Hematopoietic multipotent progenitor cell treated with erythropoietin and hydrocortisone succinate and interleukin-3 and kit ligand, for 17 days (in vitro differentiated cells): ENCODE data around the gene SGCE.
A peak's percentile ranks its signal among the peaks of the same experiment; 100 is the strongest.

Experiments
- DNase-seq: peaks from one replicate; pipeline ENCODE4 v3.0.0-alpha.2; 2015; ENCODE audit warnings: low spot score

SGCE gene

DNA sequence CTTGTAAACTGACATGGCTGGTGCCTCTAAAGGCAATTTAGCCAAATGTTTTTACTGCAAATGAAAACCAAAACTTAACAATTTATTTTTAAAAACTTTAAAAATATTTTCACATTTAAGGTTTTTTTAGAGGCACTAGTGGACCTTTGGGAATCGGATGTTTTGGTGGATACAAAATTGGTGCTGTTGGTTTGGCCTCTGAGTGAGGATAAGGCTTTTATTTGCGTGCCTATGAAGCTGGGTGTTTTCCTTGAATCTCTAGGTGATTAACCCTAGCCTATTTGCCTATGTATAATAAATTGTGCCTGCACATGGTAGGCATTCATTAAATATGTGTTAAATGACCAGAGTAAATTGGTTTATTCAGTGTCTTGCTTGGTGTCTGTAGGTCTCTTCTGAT lies 2.9 kb upstream of the SGCE start:
- no peak for DNase-seq

DNA sequence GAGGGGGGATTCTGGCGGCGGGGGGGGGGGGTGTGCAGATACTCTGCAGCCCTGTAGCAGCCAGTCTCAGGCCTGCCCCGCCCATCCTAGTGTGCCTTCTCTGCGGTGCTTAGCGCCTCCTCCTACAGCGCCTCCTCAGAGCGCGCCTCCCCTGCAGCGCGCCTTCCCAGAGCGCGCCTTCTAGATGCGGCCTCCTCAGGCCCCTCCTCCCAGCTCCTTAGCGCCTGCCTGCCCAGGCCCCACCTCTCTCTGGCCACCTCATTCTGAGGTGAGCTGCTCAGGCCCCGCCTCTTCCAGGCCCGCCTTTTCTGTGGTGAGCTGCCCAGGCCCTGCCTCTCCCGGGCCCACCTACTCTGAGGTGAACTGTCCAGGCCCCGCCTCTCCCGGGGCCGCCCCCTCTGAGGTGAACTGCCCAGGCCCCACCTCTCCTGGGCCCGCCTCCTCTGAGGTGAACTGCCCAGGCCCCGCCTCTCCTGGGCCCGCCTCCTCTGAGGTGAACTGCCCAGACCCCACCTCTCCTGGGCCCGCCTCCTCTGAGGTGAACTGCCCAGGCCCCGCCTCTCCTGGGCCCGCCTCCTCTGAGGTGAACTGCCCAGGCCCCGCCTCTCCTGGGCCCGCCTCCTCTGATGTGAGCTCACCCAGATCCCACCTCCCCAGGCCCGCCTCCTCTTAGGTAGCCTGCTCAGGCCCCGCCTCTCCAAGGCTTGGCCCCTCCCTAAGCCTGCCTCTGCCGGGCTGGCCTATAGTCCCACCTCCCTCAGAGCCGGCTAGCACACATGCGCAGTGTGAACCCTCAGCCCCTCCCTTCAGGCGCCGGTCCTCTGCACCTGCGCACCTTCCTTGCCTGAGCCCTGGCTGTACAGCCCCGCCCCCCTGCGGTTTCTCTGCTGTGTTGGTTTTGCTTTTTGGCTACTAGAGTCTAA lies 2.1 kb upstream of the SGCE start:
- peak; percentile 93 for DNase-seq

DNA sequence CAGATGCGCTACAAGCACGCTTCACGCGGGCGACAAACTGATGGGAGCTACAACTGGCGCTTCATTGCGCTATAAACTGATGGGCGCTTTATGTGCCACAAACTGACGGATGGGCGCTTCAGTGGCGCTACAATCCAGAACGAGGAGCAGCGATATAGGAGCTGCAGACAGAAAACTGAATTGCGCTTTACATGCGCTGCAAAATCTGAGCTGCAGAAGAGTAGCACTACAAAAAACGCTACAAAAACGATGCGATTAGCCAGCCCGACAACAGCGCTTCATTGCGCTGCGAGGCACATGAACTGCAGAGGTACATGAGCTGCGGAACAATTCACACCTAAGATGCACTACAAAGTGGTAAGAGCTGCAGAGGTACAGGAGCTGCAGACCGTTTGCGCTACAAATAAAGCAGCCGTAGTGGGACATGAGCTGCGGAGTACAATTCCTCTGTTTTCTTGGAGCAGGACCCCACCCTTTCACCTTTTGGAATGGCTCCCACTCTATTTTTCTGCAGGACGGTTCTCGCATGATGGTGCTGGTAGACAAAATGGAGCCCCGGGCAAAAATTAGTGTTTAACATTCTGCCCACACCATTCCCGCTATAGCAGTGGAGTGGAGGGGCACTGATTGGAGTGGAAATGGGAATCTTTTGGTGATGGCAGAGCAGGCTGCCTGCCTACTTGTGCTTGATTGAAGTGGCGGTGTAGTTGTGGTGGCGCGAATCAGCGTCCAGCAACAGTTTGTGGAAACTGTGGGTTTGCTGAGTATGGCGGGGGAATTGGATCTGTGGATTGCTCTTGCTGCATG lies 1.2 kb upstream of the SGCE start:
- DNase-seq: no peak

DNA sequence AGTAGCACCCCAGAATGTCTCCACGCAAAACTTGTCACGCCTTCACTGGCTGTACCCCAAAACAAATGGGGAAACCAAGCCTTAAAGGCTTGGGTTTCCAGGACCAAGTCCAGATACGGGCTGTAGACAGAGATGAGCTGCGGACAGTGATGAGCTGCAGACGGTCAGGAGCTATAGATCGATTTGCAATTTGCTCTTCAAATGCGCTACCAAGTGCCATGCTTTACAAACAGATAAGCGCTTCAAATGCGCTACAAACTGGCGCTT lies 658 bp upstream of the SGCE start:
- no peak for DNase-seq

DNA sequence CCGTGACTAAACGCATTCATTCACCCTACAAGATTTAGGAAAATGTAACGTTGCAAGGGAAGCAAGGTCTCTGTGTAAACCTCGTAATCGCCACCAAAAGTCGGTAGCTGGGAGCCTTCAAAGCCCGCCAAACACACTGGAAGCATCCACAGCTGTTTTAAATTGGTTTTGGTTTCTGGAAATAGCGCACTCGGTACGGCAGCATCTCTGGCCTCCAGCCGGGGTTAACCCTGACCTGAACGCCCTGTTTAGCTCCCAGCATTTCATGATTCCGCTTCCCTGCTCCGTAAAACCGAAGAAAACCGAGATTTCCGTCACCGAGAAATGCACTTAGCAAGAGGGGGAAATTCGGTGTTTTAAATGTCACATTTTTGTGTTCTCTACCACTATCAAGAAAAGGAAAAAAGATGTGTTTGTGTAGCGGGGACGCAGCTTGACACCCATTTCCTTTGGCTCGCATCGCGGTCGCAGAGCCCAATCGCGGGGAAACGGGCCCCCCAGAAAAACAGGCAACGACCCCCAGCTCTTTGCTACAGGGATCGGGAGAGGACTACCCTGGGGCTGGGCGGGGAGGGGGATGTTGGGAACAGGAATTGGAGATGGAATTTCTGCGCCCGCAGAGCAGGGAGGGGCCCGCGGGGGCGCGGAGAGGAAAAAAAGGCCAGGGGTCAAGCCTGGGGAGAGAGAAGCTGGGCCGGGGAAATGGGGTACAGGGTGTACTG lies 646 bp downstream of the SGCE start:
- DNase-seq: no peak

DNA sequence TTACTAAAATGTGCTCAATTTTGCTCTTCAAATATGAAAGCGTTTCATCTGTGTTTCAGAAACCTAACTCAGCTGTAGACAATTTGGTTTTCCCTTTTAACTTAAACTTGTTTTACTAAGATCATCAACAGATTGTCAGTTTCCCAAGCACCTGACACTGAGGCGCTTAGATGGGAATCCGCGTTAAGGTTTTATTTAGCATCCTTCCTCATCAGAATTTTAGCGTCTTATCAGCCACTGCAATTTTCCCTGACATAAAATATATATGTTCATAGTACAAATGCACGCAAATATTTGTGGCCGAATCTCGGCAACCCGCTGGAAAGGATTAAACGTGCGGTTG lies 1.2 kb downstream of the SGCE start:
- DNase-seq: no peak

DNA sequence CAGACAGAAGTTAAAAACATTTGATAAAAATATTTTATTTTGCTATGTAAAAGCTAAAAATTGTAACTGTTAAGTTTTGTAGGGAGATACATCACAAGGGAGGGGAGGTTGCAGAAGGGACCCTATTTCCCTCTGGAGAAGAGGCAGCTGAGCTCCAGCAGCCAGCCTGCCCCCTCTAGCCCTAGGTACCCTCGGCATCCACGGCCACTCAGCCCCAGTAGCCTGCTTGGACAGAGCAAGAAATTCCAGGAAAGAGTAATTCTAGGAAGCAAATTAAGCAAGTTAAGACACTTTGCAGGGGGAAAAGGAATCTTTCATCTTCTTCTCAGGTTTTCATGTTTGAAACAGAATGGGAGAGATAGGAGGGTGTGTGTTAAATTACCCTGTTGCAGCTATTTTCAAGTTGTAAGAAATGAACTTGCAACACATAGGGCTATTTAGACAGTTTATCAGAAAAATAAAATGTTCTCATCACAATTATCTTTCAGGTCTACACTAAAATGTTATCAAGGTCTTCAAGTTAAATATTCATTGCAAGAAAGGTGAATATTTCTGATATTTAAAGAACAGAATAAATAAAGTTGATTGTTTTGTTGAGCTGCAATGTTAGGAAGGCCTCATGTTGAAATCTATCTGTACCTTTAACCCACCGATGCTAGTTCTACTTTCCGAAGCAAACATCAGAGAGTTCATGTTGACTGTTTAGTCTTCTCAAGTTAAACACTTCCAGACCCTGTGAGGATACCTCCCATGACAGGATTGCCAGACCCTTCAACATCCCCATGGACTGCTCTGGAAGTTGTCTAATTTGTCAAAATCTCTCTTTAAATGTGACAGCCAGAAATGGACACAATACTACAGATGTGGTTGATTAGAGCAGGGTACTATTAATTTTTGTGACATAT lies 5.5 kb downstream of the SGCE start:
- DNase-seq: no peak

DNA sequence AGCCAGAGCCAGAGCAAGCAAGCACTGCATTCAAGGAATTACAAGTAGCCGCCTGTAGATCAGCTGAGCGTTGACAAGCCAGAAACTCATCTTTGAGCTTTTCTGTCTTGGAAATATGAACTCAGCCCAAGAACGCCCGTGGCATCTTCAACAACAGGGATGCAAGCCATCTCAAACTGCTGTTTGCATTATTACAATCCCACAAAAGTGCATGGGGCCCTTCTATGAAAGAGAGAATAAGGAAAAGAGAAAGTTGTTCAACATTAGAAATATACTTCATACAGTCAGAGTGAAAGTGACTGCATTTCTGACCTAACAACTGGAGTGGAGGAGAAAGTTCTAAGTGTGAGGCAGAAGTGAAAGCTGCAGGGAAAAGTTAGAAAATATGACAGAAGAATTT lies 6.5 kb downstream of the SGCE start:
- DNase-seq: no peak

DNA sequence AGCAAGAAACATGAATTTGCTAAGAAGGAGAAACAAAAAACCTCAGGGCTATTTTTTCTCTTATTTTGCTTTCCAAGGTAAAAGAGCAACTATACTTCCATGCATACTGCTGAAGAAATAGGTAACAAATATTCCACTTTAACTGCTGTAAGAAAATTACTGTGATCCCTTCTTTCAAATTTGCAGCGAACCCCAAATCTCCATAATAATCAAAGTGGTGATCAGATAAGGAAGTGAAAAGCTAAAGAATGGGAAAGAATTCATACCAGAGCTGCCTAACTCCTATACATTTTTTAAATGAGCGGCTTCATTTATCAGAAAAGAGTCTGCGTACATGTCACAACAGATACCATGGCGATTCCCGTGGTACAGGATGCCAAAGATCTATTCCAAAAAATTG lies 7.2 kb downstream of the SGCE start:
- no peak for DNase-seq

DNA sequence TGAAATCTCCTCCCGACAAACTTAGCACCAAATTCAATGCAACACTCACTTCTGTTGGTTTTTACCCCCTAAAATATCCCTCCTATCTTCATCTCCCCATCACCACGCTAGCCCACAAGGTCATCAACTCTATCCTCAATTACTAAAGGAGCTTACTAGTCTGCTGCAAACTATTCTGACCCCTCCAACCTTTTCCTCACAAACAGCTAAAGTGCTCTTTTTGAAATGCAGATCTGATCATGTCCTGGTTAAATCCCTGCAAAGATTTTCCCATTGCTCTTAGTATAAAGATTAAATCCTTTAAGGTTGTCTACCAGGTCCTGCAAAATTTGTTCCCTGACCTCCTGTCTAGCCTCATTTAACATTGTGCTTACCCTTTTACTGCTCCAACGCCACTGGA lies 8.6 kb downstream of the SGCE start:
- DNase-seq: no peak

DNA sequence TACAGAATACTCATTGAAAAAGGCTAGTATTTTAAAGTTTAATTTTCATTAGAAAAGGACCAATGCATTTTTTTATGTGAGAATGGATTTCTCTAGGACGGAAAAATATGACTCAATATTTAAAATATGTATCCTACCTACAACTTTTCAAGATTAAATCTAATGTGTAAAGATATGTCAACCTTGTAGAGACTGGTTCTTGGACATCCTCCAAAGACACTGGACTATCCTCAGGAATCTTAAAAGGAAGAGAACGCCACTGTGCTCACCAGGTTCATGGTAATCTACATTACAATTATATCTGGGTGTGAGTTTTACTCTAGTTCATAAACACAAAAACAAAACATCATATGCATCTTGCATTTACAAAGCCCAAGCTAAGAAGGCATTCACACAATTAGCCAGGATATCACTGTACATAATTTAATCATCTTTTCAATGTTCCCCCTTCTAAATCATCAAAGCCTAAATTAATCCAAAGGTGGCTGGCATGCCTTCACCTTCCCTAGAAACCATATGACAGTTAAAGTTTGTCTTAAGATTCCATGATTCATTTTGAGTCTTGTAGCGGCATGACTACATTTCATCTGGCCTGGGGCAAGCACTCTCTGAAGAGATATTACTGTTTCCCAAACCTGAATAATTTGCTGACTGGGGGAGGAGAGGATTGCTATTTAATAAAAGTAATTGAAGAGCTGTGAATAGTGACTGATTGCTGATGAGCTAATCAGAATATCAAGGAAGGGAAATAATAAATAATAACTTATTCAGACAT lies 12.0 kb downstream of the SGCE start:
- no peak for DNase-seq

DNA sequence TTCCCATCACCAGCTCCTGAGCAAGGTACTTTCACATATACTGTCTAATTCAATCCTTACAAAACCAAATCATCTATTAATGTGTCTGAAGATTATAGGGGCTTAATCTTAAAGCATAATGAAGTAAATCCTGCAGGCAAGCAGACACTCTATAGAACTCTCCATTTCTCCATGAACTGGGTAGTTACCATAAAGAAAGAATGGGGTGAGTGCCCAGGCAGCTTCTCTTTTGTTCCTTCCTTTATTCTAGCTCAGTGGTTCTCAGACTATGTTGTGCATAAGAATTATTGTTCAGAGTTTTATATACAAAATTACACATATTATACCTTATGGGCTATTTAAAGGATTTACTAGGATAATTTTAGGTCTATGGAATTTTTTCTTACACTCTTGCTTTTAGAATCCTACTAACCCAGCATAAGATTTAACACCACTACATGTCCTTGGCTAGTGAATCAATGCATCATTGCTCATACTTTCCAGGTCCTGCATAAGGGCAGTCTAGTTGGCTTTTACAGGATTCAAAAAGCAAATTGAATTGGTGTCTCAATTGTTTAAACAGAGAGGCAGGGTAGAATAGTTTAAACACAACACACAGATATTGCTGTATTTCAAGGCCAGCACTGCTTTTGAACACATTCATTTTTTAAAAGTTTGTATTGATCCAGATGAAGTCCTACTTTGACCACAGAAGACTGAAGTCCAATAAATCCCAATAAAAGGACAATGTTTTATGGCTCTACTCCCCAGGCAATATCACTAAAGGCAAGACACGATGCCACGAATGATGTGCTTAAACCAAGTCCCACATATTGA lies 12.9 kb downstream of the SGCE start:
- DNase-seq: no peak

DNA sequence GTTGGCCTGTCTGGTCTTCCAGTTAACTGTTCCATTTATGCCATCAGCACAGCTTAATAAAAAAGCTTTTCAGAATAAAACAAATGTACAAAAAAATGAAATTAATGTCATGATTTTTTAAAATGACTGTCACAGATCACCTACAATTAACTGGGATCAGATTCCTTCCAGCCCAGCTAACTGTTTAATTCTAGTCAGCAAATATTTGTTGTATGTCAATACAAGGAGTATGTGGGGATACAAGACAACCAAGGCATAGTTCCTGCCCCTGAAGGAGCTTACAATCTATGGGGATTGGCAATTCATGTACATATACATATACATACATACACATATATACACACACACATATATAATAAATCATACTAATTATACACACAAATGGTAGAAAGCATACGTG lies 16.5 kb downstream of the SGCE start:
- no peak for DNase-seq

DNA sequence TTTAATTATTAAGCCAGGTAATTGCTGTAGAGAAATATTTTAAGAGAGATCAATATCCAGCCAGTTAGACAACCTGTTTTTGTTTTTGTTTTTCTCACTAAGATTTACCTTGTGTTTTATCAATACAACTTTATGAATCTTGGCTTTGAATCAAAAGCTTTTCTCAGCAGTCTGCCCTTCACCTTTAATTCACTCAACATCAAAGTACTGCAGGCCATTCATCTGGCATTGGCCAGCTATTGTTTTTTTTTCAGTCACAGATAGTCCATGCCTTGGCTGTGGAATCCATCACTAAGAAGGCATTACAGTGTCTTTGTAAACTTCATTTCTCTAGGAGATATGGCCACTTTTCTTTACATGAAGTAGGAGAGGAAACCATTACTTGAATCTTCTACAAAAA lies 20.2 kb downstream of the SGCE start:
- DNase-seq: no peak

DNA sequence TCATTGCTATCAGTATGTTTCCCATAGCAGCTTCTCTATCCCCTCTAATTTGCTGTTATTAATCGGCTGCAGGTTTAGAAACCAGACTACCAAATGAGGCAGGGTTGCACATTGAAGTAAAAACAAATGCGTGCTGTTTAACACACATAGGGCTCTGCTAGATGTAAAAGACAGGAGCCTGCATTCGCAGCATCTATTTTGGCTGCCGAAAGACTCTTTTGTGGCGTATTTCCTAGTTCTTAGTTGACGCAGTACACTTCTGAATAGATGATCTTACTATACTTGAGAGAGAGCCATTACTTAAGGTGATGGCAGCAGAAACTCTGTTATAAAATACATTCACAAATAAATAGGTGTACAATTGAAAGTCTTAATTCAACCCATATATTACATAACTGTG lies 21.4 kb downstream of the SGCE start:
- no peak for DNase-seq

DNA sequence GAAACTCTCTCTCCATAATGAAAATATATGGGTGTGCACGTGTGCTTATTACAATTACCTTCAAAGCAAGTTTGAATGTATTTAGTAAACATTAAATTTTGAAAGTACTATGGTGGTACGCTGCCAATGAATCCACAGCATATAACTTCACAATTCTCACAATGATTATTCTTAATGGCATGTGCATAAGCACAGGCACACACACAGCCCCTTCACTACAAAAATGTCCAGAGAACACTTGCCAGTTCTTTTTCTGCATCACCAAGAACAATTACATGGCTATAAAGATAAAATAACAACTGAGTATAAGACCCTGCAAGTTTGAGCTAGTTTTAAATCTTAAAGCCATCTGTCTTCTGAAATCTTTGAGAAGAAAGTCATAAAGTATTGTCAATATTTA lies 22.2 kb downstream of the SGCE start:
- DNase-seq: no peak

DNA sequence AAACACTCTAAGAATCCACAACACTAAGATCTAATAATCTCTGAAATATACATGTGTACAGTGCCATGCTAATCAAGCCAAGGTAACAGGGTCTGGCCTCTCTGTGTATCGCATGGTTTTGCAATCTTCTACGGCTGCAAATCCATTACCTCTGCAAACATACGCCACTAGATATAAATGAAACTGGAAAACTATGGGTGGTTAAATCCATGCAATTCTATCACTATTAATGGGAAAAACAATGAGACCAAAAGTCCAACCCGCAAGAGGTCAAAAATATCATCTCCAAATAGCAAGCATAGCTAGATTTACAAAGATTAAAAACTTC lies 23.0 kb downstream of the SGCE start:
- no peak for DNase-seq

DNA sequence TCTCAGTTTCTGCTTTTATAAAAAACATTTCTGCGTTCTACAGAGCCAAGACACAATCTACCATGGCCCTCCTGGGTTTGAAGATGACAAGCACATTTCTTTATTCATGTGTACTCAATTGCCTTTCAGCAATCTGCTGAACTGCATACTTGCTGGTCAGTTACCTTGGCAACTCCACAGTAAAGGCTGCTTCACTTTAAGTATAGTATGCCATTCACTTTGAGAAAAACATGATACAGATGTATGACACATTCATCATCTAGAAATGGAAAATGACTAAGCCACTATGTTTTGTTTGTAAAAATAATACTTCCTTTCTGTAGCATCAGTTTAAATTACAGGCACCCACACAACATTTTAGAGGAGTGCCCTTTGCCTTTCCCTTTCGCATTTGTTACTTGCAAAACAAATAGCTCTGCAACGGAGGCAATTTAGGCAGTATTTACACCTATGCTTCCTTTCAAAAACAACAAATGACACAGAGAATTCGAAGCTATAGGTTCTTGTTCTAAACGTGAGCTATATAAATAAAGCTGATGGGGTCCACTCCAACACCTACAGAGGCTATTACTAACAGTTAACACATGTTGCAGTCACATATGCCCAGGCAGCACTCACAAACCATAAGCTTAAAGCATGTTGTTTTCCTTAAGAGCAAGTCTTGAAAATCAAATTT lies 23.5 kb downstream of the SGCE start:
- no peak for DNase-seq

DNA sequence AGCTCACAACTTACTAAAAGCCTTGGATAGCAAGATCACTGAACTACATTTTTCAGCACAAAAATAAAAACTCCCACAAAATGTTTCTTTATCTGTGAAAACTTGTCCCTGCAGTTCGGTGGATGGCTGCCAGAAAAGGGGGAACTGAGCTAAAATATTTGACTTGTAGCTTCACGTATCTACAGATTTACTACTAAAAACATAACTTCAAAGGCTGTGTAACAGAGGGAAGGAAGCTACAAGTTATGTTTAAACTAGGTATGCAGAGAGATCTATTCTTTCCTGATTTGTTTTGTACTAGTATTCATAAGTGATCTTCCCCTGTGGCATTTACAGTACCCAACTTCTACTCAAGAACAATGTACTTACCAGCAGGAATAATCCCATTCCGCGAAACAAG lies 25.1 kb downstream of the SGCE start:
- no peak for DNase-seq

DNA sequence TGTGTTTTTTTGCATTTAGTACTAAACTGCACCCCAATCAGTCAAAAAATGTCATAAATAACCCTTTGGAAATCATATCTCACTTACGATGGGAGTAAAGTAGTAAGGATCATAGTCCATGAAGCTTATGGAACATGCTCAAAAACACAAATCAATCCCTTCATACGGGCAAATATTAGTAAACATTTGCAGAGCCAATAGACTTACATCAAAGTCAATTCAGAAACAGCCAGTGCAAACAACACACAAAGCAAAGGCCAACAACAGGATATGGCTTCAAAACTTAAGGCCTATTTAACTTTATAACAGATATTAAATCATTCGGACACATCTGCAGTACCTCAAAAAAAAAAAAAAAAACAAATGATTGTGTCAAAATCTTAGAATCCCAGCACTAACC lies 32.1 kb downstream of the SGCE start:
- no peak for DNase-seq
